Stimulated activated naive B cell treated with anti-CD40 and anti-IgM and Interleukin-4, amounts not matched to agents 10 μg/mL and 1 μg/mL and 100 μg/mL, for 72 hours (primary cell): ENCODE results near the gene HMGA1.
A peak's percentile ranks its signal among the peaks of the same experiment; 100 is the strongest.
"Not testable (repeated sequence)": the region's sequence is repeated elsewhere in the genome, so short reads cannot be mapped to it uniquely, and the experiment has no call there.

ENCODE experiments used
- ATAC-seq, 2 donors: fragments of 150-1000 bp; cut with Tn5 transposase; replicated peaks; 2 replicates each; pipeline ENCODE4 v1.10.0; 2021; ENCODE audit warnings: moderate library complexity in 1 of 2
- DNase-seq: peaks from one replicate; pipeline ENCODE4 v3.0.0; 2021
- H3K27ac Mint-ChIP-seq: one replicate; pipeline ENCODE4 v1.8.0; 2022; ENCODE audit warnings: mild to moderate bottlenecking, mixed read lengths
- H3K27me3 Mint-ChIP-seq, 2 donors: one replicate each; pipeline ENCODE4 v1.8.0; 2022; ENCODE audit warnings: mixed read lengths in 2 of 2
- H3K36me3 Mint-ChIP-seq, 2 donors: one replicate each; pipeline ENCODE4 v1.8.0; 2022; ENCODE audit warnings: mixed read lengths in 2 of 2, mild to moderate bottlenecking in 1 of 2
- H3K4me1 Mint-ChIP-seq, 2 donors: one replicate each; pipeline ENCODE4 v1.8.0; 2022; ENCODE audit warnings: mixed read lengths in 2 of 2, mild to moderate bottlenecking in 1 of 2
- H3K4me3 Mint-ChIP-seq, 2 donors: one replicate each; pipeline ENCODE4 v1.8.0; 2022; ENCODE audit warnings: mild to moderate bottlenecking in 2 of 2, mixed read lengths in 2 of 2, moderate library complexity in 1 of 2
- H3K9me3 Mint-ChIP-seq, 2 donors: one replicate each; pipeline ENCODE4 v1.8.0; 2022; ENCODE audit warnings: mixed read lengths in 2 of 2, mild to moderate bottlenecking in 1 of 2

The HMGA1 gene

GRCh38 chr6:34241351-34242215, 4.9 kb downstream of the HMGA1 start:
- Mint-ChIP-seq H3K9me3 (no peaks in the 10 kb centered on the region), H3K27ac (peak overlapping the region; percentile 80), H3K27me3 (no peaks in the 10 kb centered on the region), H3K4me3 (peak overlapping the region in 1 of 2 donors; percentile 8), H3K4me1 (peaks cover 52 to 86% of the 10 kb centered on the region in 2 donors), H3K36me3 (peaks cover 31 to 69% of the 10 kb centered on the region in 2 donors)
- DNase-seq = no peak
- no peak for ATAC-seq

DNA sequence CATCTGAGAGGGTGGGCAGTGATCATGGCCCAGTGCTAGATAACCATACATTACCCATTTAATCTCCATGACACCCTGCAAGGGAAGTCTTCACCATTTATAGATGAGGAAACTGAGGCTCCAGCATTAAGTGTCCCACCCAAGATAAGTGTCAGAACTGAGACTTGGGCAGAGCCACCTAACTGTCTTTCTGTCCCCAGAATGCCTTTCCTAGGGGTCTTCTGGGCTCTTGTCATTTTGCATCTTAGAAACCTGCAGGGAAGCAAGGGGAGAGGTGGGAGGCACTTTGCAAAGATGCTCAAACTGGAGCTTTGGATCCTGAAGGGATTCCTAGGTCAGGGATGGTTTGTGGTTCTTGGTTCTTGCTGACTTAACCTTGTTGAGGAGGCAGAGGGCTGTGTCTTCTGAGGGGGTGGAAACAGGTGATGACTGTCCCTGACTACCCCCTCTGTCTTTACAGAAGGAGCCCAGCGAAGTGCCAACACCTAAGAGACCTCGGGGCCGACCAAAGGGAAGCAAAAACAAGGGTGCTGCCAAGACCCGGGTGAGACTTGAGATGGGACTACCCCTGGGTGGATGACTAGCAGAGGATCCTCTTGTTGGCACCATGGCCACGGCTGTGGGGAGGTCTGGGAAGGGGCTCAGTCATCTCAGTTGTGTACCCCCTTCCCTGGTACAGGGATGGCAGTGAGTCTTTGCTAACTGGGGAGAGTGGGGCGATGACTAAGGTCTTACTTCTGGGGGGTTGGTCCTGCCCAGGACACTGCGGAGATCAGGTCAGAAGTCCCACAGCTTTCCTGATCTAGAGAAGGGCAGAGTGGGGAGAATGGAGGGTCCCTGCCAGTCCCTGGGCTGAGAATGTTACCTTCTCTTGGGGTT, 5.8 kb downstream of the HMGA1 start:
- Mint-ChIP-seq H3K4me3 (peak overlapping the region in 1 of 2 donors; percentile 43), H3K27ac (peak overlapping the region; percentile 63), H3K36me3 (peaks cover 31 to 74% of the 10 kb centered on the region in 2 donors), H3K27me3 (no peaks in the 10 kb centered on the region), H3K9me3 (no peaks in the 10 kb centered on the region), H3K4me1 (peaks cover 57 to 92% of the 10 kb centered on the region in 2 donors)
- DNase-seq (no peak), ATAC-seq (no peak)

- peaks cover 30 to 72% of the 10 kb centered on the region in 2 donors for H3K36me3 Mint-ChIP-seq
- H3K4me1 Mint-ChIP-seq = peaks cover 64 to 98% of the 10 kb centered on the region in 2 donors
- no peaks in the 10 kb centered on the region for H3K27me3 Mint-ChIP-seq
- H3K4me3 Mint-ChIP-seq = no peak overlapping the region
- DNase-seq (no peak), ATAC-seq (no peak)
- peak overlapping the region; percentile 63 for H3K27ac Mint-ChIP-seq
- no peaks in the 10 kb centered on the region for H3K9me3 Mint-ChIP-seq
Measured at GRCh38 chr6:34243131-34243771, 6.6 kb downstream of the HMGA1 start.

GRCh38 chr6:34243901-34244884, 7.5 kb downstream of the HMGA1 start:
- no peak for ATAC-seq

GRCh38 chr6:34245032-34245760, 8.5 kb downstream of the HMGA1 start:
- H3K4me3 Mint-ChIP-seq, DNase-seq, H3K9me3 Mint-ChIP-seq, H3K27me3 Mint-ChIP-seq, ATAC-seq: not testable (repeated sequence)
- Mint-ChIP-seq H3K4me1 (peaks cover 62 to 92% of the 10 kb centered on the region in 2 donors), H3K36me3 (peaks cover 27 to 61% of the 10 kb centered on the region in 2 donors), H3K27ac (peak overlapping the region; percentile 83)

More at GRCh38 chr6:34243901-34244884, 7.5 kb downstream of the HMGA1 start:
- no peak for DNase-seq
- H3K9me3 Mint-ChIP-seq = no peaks in the 10 kb centered on the region
- peak overlapping the region; percentile 23 to 59 for H3K4me3 Mint-ChIP-seq
- H3K36me3 Mint-ChIP-seq = peaks cover 27 to 67% of the 10 kb centered on the region in 2 donors
- H3K4me1 Mint-ChIP-seq = peaks cover 61 to 93% of the 10 kb centered on the region in 2 donors
- H3K27ac Mint-ChIP-seq = peak overlapping the region; percentile 82
- H3K27me3 Mint-ChIP-seq = no peaks in the 10 kb centered on the region

- Mint-ChIP-seq H3K27ac (peak overlapping the region; percentile 83), H3K4me1 (peaks cover 60 to 88% of the 10 kb centered on the region in 2 donors), H3K36me3 (peaks cover 24 to 56% of the 10 kb centered on the region in 2 donors), H3K4me3 (peak overlapping the region in 1 of 2 donors; percentile 51)
- ATAC-seq, H3K27me3 Mint-ChIP-seq, H3K9me3 Mint-ChIP-seq, DNase-seq: not testable (repeated sequence)
Measured at GRCh38 chr6:34245761-34246140, 9.1 kb downstream of the HMGA1 start.

DNA sequence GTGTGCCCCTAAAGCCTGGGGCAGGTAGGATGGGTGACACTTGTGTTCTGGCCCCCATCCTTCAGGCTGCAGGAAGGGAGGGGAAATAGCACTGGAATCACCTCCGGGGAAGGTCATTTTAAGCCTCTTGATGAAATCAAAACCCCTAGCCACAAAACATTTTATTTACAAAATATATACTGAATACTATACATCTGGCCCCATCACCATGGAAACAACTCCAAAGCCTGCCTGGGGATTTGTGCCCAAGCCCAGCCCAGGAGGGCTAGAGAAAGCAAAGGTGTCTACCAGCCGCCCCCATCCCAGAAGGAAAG, 9.5 kb downstream of the HMGA1 start:
- Mint-ChIP-seq H3K27ac (peak overlapping the region; percentile 69), H3K4me1 (peaks cover 59 to 84% of the 10 kb centered on the region in 2 donors)
- DNase-seq = no peak

GRCh38 chr6:34246563-34247391, 10.1 kb downstream of the HMGA1 start:
- ATAC-seq = peak; percentile 20 to 28
- Mint-ChIP-seq H3K27me3 (no peaks in the 10 kb centered on the region), H3K4me3 (peak overlapping the region; percentile 5 to 33), H3K9me3 (no peaks in the 10 kb centered on the region), H3K4me1 (peaks cover 55 to 78% of the 10 kb centered on the region in 2 donors), H3K36me3 (peaks cover 18 to 47% of the 10 kb centered on the region in 2 donors), H3K27ac (peak overlapping the region; percentile 96)
- no peak for DNase-seq

More for the DNA sequence above, 9.5 kb downstream of the HMGA1 start:
- peaks cover 20 to 52% of the 10 kb centered on the region in 2 donors for H3K36me3 Mint-ChIP-seq
- no peak overlapping the region for H3K4me3 Mint-ChIP-seq
- no peaks in the 10 kb centered on the region for H3K27me3 Mint-ChIP-seq
- ATAC-seq = no peak
- H3K9me3 Mint-ChIP-seq = no peaks in the 10 kb centered on the region

GRCh38 chr6:34247481-34248197, 11.0 kb downstream of the HMGA1 start:
- Mint-ChIP-seq H3K4me3 (peak overlapping the region; percentile 90 to 97), H3K36me3 (peaks cover 17 to 38% of the 10 kb centered on the region in 2 donors), H3K4me1 (peaks cover 53 to 75% of the 10 kb centered on the region in 2 donors), H3K27me3 (no peaks in the 10 kb centered on the region), H3K9me3 (no peaks in the 10 kb centered on the region), H3K27ac (peak overlapping the region; percentile 96)
- DNase-seq (no peak), ATAC-seq (no peak)

DNA sequence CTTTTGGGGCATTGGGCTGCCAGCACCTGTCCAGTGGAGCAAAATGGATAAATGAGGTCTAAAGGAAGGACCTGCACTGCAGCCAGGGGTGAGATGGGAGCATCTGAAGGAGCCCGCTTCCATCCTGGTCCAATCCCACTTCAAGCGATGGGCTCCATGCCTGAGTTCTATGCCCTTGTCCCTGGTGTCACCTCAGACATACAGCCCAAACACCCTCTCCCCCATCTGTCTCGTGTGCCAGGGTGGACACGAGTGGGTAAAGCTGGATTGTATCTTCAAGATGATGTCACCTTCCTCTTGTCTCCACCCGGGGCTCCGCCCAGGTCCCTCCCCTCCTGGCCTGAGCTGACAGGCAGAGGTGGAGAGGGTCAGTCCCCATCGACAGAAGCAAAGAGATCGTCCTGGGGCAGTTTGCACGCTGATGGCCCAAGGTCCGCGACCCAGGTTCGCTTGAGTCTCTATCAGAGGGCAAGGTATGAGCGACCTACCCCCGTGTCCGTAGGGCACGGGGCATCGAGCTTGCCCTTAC, 11.6 kb downstream of the HMGA1 start:
- Mint-ChIP-seq H3K27me3 (no peaks in the 10 kb centered on the region), H3K9me3 (no peaks in the 10 kb centered on the region), H3K36me3 (peaks cover 14 to 32% of the 10 kb centered on the region in 2 donors), H3K27ac (peak overlapping the region; percentile 96), H3K4me1 (peaks cover 50 to 75% of the 10 kb centered on the region in 2 donors), H3K4me3 (peak overlapping the region; percentile 90 to 97)
- ATAC-seq (peak; percentile 35 to 41), DNase-seq (no peak)

- peaks cover 47 to 73% of the 10 kb centered on the region in 2 donors for H3K4me1 Mint-ChIP-seq
- peak; percentile 80 to 86 for ATAC-seq
Measured at GRCh38 chr6:34248727-34249468, 12.2 kb downstream of the HMGA1 start, which contains the start of gene SMIM29. Gene SMIM29 (minus strand): TSS chr6:34249006. CDS start chr6:34247791, 1,215 bp downstream.

More at GRCh38 chr6:34248727-34249468, 12.2 kb downstream of the HMGA1 start, which contains the start of gene SMIM29:
- peak; percentile 94 for DNase-seq
- Mint-ChIP-seq H3K9me3 (no peaks in the 10 kb centered on the region), H3K27ac (peak within 1 kb of the TSS; percentile 96), H3K27me3 (no peaks in the 10 kb centered on the region), H3K4me3 (peak within 1 kb of the TSS; percentile 90 to 97), H3K36me3 (peaks cover 14 to 27% of the 10 kb centered on the region in 2 donors)
